ENCODE measurements around the gene PAF1. TPM values are rescaled to one million over a fixed set of nuclear protein-coding genes. Genes with fewer than 3 reads are reported as not detected.

PAF1 gene
- total RNA-seq, 2 experiments from 2014 or later = 33.1 to 45.9 TPM

GRCh38 chr19:39370735-39371134 is 20.2 kb downstream of the PAF1 start:
- BruUV-seq (replicated peaks) = no TSS peak
- no peak for TF ChIP-seq EZH2phosphoT487 (IDR thresholded peaks at IDR 0.05; ENCODE audit: borderline replicate concordance, low read depth, low read length)
- no peak for TF ChIP-seq CTCF (conservative IDR thresholded peaks at IDR 0.05; ENCODE audit: low read length)
- CTCF ChIA-PET (ENCODE audit: unreplicated experiment) = no interaction called here
- no peaks in the 10 kb centered on the region for H4K20me1 ChIP-seq (ENCODE audit: insufficient read depth, low read length)
- no peak overlapping the region for H3K4me2 ChIP-seq (ENCODE audit: low read length)
- H3K9me2 ChIP-seq (ENCODE audit: insufficient read depth, low read length) = no peaks in the 10 kb centered on the region
- intact Hi-C loops (cut with micrococcal nuclease; ENCODE audit: unreplicated experiment) = no loop called here
- no peak for DNase-seq (ENCODE audit: low spot score)
- H3K36me3 ChIP-seq (ENCODE audit: insufficient read depth, low read length) = peaks cover 72% of the 10 kb centered on the region
- no peaks in the 10 kb centered on the region for H3K79me2 ChIP-seq (ENCODE audit: insufficient read depth, low read depth, low read length)
- H3K9me3 ChIP-seq (ENCODE audit: low read length) = no peaks in the 10 kb centered on the region
- H2AFZ ChIP-seq (ENCODE audit: low read length) = no peak overlapping the region
- H3K4me3 ChIP-seq (ENCODE audit: low read depth, low read length, poor library complexity, severe bottlenecking) = no peak overlapping the region
- no peak overlapping the region for H3K27ac ChIP-seq (ENCODE audit: low read depth, low read length, poor library complexity, severe bottlenecking)
- POLR2A ChIA-PET = no interaction called here
- no peaks in the 10 kb centered on the region for H3K4me1 ChIP-seq (ENCODE audit: insufficient read depth, low read length, poor library complexity, severe bottlenecking)

- H3K36me3 ChIP-seq (ENCODE audit: insufficient read depth, low read length) = peaks cover 71% of the 10 kb centered on the region
- BruUV-seq (replicated peaks) = no TSS peak
- intact Hi-C loops (cut with micrococcal nuclease; ENCODE audit: unreplicated experiment) = no loop called here
- no peaks in the 10 kb centered on the region for H4K20me1 ChIP-seq (ENCODE audit: insufficient read depth, low read length)
- no peaks in the 10 kb centered on the region for H3K79me2 ChIP-seq (ENCODE audit: insufficient read depth, low read depth, low read length)
- H3K4me3 ChIP-seq (ENCODE audit: low read depth, low read length, poor library complexity, severe bottlenecking) = no peak overlapping the region
- DNase-seq (ENCODE audit: low spot score) = no peak
- ChIA-PET POLR2A (interaction anchor here (0.6 kb wide), 1 partner anchor 278 kb away, joined by 4 read pairs; no protein-coding TSS in a partner anchor), CTCF (ENCODE audit: unreplicated experiment) (no interaction called here)
- no peaks in the 10 kb centered on the region for H3K9me3 ChIP-seq (ENCODE audit: low read length)
- no peaks in the 10 kb centered on the region for H3K9me2 ChIP-seq (ENCODE audit: insufficient read depth, low read length)
- no peaks in the 10 kb centered on the region for H3K4me1 ChIP-seq (ENCODE audit: insufficient read depth, low read length, poor library complexity, severe bottlenecking)
- TF ChIP-seq EZH2phosphoT487 (IDR thresholded peaks at IDR 0.05; ENCODE audit: borderline replicate concordance, low read depth, low read length) (no peak), CTCF (conservative IDR thresholded peaks at IDR 0.05; ENCODE audit: low read length) (no peak)
- H3K4me2 ChIP-seq (ENCODE audit: low read length) = no peak overlapping the region
- no peak overlapping the region for H3K27ac ChIP-seq (ENCODE audit: low read depth, low read length, poor library complexity, severe bottlenecking)
- H2AFZ ChIP-seq (ENCODE audit: low read length) = no peak overlapping the region
Observed at GRCh38 chr19:39369200-39369599, 21.7 kb downstream of the PAF1 start.

DNA sequence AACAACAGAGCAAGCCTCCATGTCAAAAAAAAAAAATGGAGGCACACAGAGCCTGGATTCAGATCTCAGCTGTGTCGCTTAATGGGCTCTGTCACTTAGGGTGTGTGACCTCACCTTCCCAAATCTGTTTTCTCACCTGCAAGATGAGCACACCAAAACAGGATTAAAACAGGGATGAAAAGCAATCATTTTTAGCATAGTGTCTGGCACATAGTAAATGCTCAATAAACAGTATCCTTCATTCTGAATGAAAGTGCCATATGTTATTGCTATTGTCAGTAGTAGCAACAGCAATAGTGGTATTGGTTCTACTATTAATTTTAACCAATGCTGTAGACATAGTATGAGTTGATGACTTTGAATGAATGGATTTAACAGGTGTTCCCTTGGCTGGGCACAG is 25.4 kb downstream of the PAF1 start:
- no peak for TF ChIP-seq EZH2phosphoT487 (IDR thresholded peaks at IDR 0.05; ENCODE audit: borderline replicate concordance, low read depth, low read length)
- no peak for TF ChIP-seq CTCF (conservative IDR thresholded peaks at IDR 0.05; ENCODE audit: low read length)
- intact Hi-C loops (cut with micrococcal nuclease; ENCODE audit: unreplicated experiment) = no loop called here
- H3K79me2 ChIP-seq (ENCODE audit: insufficient read depth, low read depth, low read length) = no peaks in the 10 kb centered on the region
- no peaks in the 10 kb centered on the region for H4K20me1 ChIP-seq (ENCODE audit: insufficient read depth, low read length)
- ChIA-PET CTCF (ENCODE audit: unreplicated experiment) (no interaction called here), POLR2A (no interaction called here)
- H3K36me3 ChIP-seq (ENCODE audit: insufficient read depth, low read length) = peaks cover 72% of the 10 kb centered on the region; the same call in 1 of the 2 replicates
- no peaks in the 10 kb centered on the region for H3K4me1 ChIP-seq (ENCODE audit: insufficient read depth, low read length, poor library complexity, severe bottlenecking)
- no peak overlapping the region for H3K4me2 ChIP-seq (ENCODE audit: low read length)
- no peak for DNase-seq (ENCODE audit: low spot score)
- H3K9me3 ChIP-seq (ENCODE audit: low read length) = no peaks in the 10 kb centered on the region
- no peak overlapping the region for H2AFZ ChIP-seq (ENCODE audit: low read length)
- H3K27ac ChIP-seq (ENCODE audit: low read depth, low read length, poor library complexity, severe bottlenecking) = no peak overlapping the region
- no peak overlapping the region for H3K4me3 ChIP-seq (ENCODE audit: low read depth, low read length, poor library complexity, severe bottlenecking)
- no peaks in the 10 kb centered on the region for H3K9me2 ChIP-seq (ENCODE audit: insufficient read depth, low read length)
- no TSS peak for BruUV-seq (replicated peaks)

Measured in OCI-LY7 (cell line).